ENCODE results near the gene SSRP1. TPM values are rescaled to one million over a fixed set of nuclear protein-coding genes. Genes with fewer than 3 reads are reported as not detected.
"Not testable (repeated sequence)": the region's sequence is repeated elsewhere in the genome, so short reads cannot be mapped to it uniquely, and the experiment has no call there.

SSRP1 gene
- total and polyA plus RNA-seq, 2 experiments from 2014 or later = 205 to 216 TPM

DNA sequence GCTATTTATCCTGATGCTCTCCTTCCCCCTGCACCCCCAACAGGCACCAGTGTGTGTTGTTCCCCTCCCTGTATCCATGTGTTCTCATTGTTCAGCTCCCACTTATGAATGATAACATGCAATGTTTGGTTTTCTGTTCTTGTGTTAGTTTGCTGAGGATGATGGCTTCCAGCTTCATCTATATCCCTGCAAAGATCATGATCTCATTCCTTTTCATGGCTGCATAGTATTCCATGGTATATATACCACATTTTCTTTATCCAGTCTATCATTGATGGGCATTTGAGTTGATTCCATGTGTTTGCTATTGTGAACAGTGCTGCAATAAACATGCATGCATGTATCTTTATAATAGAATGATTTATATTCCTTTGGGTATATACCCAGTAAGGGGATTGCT lies 25.7 kb upstream of the SSRP1 start:
- H3K4me1 Mint-ChIP-seq = peaks cover 22% of the 10 kb centered on the region
- H3K27me3 ChIP-seq (ENCODE audit: insufficient read depth); H3K27ac Mint-ChIP-seq; H3K27me3 Mint-ChIP-seq (ENCODE audit: insufficient read depth, low read depth, poor library complexity); H3F3A ChIP-seq (replicated peaks; ENCODE audit: low read depth); H3K4me3 Mint-ChIP-seq; H2AFZ ChIP-seq; H4K20me1 ChIP-seq (replicated peaks; ENCODE audit: insufficient read depth); H3K4me2 ChIP-seq; H3K36me3 ChIP-seq (ENCODE audit: insufficient read depth); H3K9me2 ChIP-seq (ENCODE audit: insufficient read depth); ATAC-seq; H3K27ac ChIP-seq (ENCODE audit: low read depth); H3K4me3 ChIP-seq; DNase-seq (ENCODE audit: low spot score); H3K9me3 Mint-ChIP-seq; H3K79me2 ChIP-seq (replicated peaks; ENCODE audit: insufficient read depth); H3K36me3 Mint-ChIP-seq (ENCODE audit: low read depth): not testable (repeated sequence)
- H3K4me1 ChIP-seq (ENCODE audit: insufficient read depth) = peaks cover 15% of the 10 kb centered on the region

DNA sequence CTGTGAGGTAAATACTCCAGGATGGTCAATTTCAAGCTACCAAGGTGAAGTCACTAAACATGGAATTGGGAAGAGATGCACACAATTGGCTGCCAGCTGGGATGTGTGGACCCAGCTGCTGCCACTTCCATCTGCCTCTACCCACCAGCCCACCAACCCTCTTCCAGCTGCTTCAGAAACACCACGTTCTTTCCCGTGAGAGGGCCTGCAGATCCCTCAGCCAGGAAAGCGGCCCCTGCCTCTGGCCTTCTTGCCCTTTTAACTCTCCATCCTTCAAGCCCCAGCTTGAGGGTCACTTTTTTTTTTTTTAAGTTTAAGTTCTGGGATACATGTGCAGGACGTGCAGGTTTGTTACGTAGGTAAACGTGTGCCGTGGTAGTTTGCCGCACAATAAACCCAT lies 25.3 kb upstream of the SSRP1 start:
- Histone ChIP-seq H3K4me3 (no peak overlapping the region), H4K20me1 (replicated peaks; ENCODE audit: insufficient read depth) (no peaks in the 10 kb centered on the region), H3F3A (replicated peaks; ENCODE audit: low read depth) (0 out of 2 replicates have a peak, but pooled peaks cover 3% of the 10 kb centered on the region), H3K4me2 (no peak overlapping the region), H2AFZ (no peak overlapping the region), H3K9me2 (ENCODE audit: insufficient read depth) (no peaks in the 10 kb centered on the region), H3K79me2 (replicated peaks; ENCODE audit: insufficient read depth) (no peaks in the 10 kb centered on the region), H3K27me3 (ENCODE audit: insufficient read depth) (no peaks in the 10 kb centered on the region), H3K36me3 (ENCODE audit: insufficient read depth) (no peaks in the 10 kb centered on the region), H3K27ac (ENCODE audit: low read depth) (no peak overlapping the region), H3K4me1 (ENCODE audit: insufficient read depth) (peaks cover 12% of the 10 kb centered on the region)
- ATAC-seq (no peak), DNase-seq (ENCODE audit: low spot score) (no peak)
- H3K27me3 Mint-ChIP-seq (ENCODE audit: insufficient read depth, low read depth, poor library complexity) = peaks cover 2% of the 10 kb centered on the region
- no peak overlapping the region for H3K4me3 Mint-ChIP-seq
- H3K36me3 Mint-ChIP-seq (ENCODE audit: low read depth) = no peaks in the 10 kb centered on the region
- peaks cover 18% of the 10 kb centered on the region for H3K4me1 Mint-ChIP-seq
- no peak overlapping the region for H3K27ac Mint-ChIP-seq
- no peaks in the 10 kb centered on the region for H3K9me3 Mint-ChIP-seq
- TF ChIP-seq, protein P1, sequence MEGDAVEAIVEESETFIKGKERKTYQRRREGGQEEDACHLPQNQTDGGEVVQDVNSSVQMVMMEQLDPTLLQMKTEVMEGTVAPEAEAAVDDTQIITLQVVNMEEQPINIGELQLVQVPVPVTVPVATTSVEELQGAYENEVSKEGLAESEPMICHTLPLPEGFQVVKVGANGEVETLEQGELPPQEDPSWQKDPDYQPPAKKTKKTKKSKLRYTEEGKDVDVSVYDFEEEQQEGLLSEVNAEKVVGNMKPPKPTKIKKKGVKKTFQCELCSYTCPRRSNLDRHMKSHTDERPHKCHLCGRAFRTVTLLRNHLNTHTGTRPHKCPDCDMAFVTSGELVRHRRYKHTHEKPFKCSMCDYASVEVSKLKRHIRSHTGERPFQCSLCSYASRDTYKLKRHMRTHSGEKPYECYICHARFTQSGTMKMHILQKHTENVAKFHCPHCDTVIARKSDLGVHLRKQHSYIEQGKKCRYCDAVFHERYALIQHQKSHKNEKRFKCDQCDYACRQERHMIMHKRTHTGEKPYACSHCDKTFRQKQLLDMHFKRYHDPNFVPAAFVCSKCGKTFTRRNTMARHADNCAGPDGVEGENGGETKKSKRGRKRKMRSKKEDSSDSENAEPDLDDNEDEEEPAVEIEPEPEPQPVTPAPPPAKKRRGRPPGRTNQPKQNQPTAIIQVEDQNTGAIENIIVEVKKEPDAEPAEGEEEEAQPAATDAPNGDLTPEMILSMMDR (conservative IDR thresholded peaks at IDR 0.05; ENCODE audit: low read depth in 2 of 2) = no peak
- no peak for TF ChIP-seq EZH2 (IDR thresholded peaks at IDR 0.05; ENCODE audit: low read depth, unreplicated experiment)
- TF ChIP-seq EZH2phosphoT487 (IDR thresholded peaks at IDR 0.05; ENCODE audit: unreplicated experiment) = no peak
- no peak for TF ChIP-seq CREB1 (CRISPR knock-in tag; IDR thresholded peaks at IDR 0.05; ENCODE audit: low read depth)
- TF ChIP-seq NANOG (IDR thresholded peaks at IDR 0.05; ENCODE audit: borderline replicate concordance) = no peak
- no peak for TF ChIP-seq STAT1 (IDR thresholded peaks at IDR 0.05; ENCODE audit: unreplicated experiment)
- TF ChIP-seq POLR2AphosphoS5 (IDR thresholded peaks at IDR 0.05; ENCODE audit: low read depth) = no peak
- TF ChIP-seq, protein P2, sequence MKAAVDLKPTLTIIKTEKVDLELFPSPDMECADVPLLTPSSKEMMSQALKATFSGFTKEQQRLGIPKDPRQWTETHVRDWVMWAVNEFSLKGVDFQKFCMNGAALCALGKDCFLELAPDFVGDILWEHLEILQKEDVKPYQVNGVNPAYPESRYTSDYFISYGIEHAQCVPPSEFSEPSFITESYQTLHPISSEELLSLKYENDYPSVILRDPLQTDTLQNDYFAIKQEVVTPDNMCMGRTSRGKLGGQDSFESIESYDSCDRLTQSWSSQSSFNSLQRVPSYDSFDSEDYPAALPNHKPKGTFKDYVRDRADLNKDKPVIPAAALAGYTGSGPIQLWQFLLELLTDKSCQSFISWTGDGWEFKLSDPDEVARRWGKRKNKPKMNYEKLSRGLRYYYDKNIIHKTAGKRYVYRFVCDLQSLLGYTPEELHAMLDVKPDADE (IDR thresholded peaks at IDR 0.05) = no peak
- no peak for TF ChIP-seq ZNF331 (CRISPR knock-in tag; IDR thresholded peaks at IDR 0.05; ENCODE audit: low read depth)
- TF ChIP-seq, protein P3, sequence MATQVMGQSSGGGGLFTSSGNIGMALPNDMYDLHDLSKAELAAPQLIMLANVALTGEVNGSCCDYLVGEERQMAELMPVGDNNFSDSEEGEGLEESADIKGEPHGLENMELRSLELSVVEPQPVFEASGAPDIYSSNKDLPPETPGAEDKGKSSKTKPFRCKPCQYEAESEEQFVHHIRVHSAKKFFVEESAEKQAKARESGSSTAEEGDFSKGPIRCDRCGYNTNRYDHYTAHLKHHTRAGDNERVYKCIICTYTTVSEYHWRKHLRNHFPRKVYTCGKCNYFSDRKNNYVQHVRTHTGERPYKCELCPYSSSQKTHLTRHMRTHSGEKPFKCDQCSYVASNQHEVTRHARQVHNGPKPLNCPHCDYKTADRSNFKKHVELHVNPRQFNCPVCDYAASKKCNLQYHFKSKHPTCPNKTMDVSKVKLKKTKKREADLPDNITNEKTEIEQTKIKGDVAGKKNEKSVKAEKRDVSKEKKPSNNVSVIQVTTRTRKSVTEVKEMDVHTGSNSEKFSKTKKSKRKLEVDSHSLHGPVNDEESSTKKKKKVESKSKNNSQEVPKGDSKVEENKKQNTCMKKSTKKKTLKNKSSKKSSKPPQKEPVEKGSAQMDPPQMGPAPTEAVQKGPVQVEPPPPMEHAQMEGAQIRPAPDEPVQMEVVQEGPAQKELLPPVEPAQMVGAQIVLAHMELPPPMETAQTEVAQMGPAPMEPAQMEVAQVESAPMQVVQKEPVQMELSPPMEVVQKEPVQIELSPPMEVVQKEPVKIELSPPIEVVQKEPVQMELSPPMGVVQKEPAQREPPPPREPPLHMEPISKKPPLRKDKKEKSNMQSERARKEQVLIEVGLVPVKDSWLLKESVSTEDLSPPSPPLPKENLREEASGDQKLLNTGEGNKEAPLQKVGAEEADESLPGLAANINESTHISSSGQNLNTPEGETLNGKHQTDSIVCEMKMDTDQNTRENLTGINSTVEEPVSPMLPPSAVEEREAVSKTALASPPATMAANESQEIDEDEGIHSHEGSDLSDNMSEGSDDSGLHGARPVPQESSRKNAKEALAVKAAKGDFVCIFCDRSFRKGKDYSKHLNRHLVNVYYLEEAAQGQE (IDR thresholded peaks at IDR 0.05; ENCODE audit: unreplicated experiment) = no peak
- TF ChIP-seq JUNB (IDR thresholded peaks at IDR 0.05; ENCODE audit: unreplicated experiment) = no peak
- no peak for TF ChIP-seq ZNF114 (CRISPR knock-in tag; IDR thresholded peaks at IDR 0.05)
